Esophagus squamous epithelium (tissue), 5 donors: ENCODE measurements around the gene CLEC2B. TPM values are rescaled to one million over a fixed set of nuclear protein-coding genes. Genes with fewer than 3 reads are reported as not detected.

ENCODE experiments used
- DNase-seq: peaks from one replicate; lab custom pipeline; 2025; lab: John Stamatoyannopoulos, UW
- H3K27ac ChIP-seq, 4 donors: fragments of 200-600 bp; sonication (generic); one replicate each; pipeline ENCODE4 v1.5.1; 2016 to 2019; ENCODE audit warnings: mild to moderate bottlenecking in 1 of 4
- H3K27me3 ChIP-seq, 4 donors: fragments of 200-600 bp; sonication (generic); 1 replicate in 3 of 4; 2 replicates in 1 of 4; pipeline versions ENCODE4 v1.5.1 to v1.6.0; 2017 to 2021; ENCODE audit warnings: antibody characterized with exemption in 1 of 4
- H3K36me3 ChIP-seq, 3 donors: fragments of 200-600 bp; sonication (generic); one replicate each; pipeline ENCODE4 v1.5.1; 2016 to 2019
- H3K4me1 ChIP-seq, 3 donors: fragments of 200-600 bp; sonication (generic); one replicate each; pipeline ENCODE4 v1.5.1; 2017 to 2019
- H3K4me3 ChIP-seq, 4 donors: fragments of 200-600 bp; sonication (generic); 1 replicate in 3 of 4; 2 replicates in 1 of 4; pipeline ENCODE4 v1.5.1; 2016 to 2019; ENCODE audit warnings: mild to moderate bottlenecking in 2 of 4, moderate library complexity in 1 of 4
- H3K9me3 ChIP-seq, 3 donors: fragments of 200-600 bp; sonication (generic); one replicate each; pipeline ENCODE4 v1.5.1; 2016 to 2019
- POLR2A ChIP-seq, 4 donors: fragments of 450-650 bp; IDR thresholded peaks; one replicate each; pipeline ENCODE4 v1.6.1; 2017; ENCODE audit warnings: antibody characterized with exemption in 4 of 4, mild to moderate bottlenecking in 4 of 4, moderate library complexity in 3 of 4
- WGBS, 2 donors: methylation state at CpG; one replicate each; pipeline ENCODE4 v1.1.5; 2018; 5-methylcytosine and 5-hydroxymethylcytosine counted together
- intact Hi-C: fragments of 100-400 bp; cut with DNase I; formaldehyde crosslinking; loops from one replicate; pipeline ENCODE4 v1.15.0; 2022
- total RNA-seq, 4 donors: library from RNA; depleted of rRNA; stranded (reverse); fragments of >200 nt; gene quantifications; one replicate each; pipeline ENCODE4 v1.1.0, GENCODE V29; 2016
- TF ChIP-seq, protein P1 (sequence below), 6 experiments: fragments of 450-650 bp in 4 of 6; fragments of 200-600 bp in 2 of 6; sonication (generic) in 2 of 6; IDR thresholded peaks; one replicate each; pipeline ENCODE4 v1.5.1; 2016 to 2019; ENCODE audit warnings: antibody characterized with exemption in 6 of 6, mild to moderate bottlenecking in 4 of 6, moderate library complexity in 4 of 6
- donor health status: DM: yes; HTN: yes; CAD: no.

The CLEC2B gene
- total RNA-seq, 4 donors from 2014 or later: 6.0 to 29.4 (median 14.9) TPM

- DNase-seq: no peak
- peaks cover 0 to 12% (median 8%) of the 10 kb centered on the region in 3 donors for H3K9me3 ChIP-seq
- whole genome bisulfite sequencing, 2 donors: 41 to 43% methylated on average over 6 of the region's 6 CpGs
- intact Hi-C loops: no loop called here
- peaks cover 0 to 9% (median 0%) of the 10 kb centered on the region in 3 donors for H3K4me1 ChIP-seq
- no peaks in the 10 kb centered on the region for H3K27me3 ChIP-seq
- H3K36me3 ChIP-seq: no peaks in the 10 kb centered on the region
- TF ChIP-seq, protein P1, sequence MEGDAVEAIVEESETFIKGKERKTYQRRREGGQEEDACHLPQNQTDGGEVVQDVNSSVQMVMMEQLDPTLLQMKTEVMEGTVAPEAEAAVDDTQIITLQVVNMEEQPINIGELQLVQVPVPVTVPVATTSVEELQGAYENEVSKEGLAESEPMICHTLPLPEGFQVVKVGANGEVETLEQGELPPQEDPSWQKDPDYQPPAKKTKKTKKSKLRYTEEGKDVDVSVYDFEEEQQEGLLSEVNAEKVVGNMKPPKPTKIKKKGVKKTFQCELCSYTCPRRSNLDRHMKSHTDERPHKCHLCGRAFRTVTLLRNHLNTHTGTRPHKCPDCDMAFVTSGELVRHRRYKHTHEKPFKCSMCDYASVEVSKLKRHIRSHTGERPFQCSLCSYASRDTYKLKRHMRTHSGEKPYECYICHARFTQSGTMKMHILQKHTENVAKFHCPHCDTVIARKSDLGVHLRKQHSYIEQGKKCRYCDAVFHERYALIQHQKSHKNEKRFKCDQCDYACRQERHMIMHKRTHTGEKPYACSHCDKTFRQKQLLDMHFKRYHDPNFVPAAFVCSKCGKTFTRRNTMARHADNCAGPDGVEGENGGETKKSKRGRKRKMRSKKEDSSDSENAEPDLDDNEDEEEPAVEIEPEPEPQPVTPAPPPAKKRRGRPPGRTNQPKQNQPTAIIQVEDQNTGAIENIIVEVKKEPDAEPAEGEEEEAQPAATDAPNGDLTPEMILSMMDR (IDR thresholded peaks at IDR 0.05): no peak
- TF ChIP-seq POLR2A (IDR thresholded peaks at IDR 0.05): no peak
- H3K4me3 ChIP-seq: no peak overlapping the region
- peak overlapping the region in 1 of 4 donors; percentile 19 for H3K27ac ChIP-seq
Observed at GRCh38 chr12:9897535-9897934, 28.4 kb upstream of the CLEC2B start.

- Histone ChIP-seq H3K36me3 (no peaks in the 10 kb centered on the region), H3K27me3 (no peaks in the 10 kb centered on the region), H3K4me1 (peaks cover 0 to 9% (median 0%) of the 10 kb centered on the region in 3 donors), H3K27ac (no peak overlapping the region), H3K9me3 (no peaks in the 10 kb centered on the region), H3K4me3 (no peak overlapping the region)
- no peak for TF ChIP-seq POLR2A (IDR thresholded peaks at IDR 0.05)
- TF ChIP-seq, protein P1 (IDR thresholded peaks at IDR 0.05): no peak
- intact Hi-C loops: no loop called here
- no peak for DNase-seq
- WGBS, 2 donors: 76 to 84% methylated on average over 6 of the region's 6 CpGs
Observed at GRCh38 chr12:9895215-9895971, 26.2 kb upstream of the CLEC2B start.

DNA sequence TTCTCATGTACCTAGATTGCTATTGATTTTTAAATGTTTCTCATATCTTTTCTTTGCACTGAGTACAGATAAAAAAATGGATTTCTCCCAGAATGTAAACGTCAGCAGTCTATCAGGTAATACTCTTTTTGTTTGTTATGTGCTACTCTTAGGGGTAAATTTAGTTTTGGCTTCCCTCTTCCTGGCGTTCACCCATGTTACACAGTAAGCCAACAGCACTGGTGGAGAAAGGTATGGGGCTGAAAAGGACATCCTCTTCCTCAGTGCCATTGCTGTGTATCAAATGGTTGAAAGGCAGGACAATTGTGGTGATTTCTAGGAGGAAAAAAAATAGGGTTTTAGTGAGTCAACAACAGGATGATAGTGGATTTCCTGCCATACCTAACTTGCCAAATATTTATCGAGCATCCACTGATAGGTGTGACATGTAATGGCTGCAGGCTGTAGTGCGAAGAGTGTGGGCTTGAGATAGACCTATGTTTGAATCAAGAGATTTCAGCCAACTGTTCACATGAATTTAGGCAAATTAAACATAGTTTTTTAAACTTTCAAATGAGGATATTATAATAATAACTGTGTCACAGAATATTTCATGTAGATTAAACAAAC lies 19.6 kb upstream of the CLEC2B start:
- Histone ChIP-seq H3K9me3 (no peaks in the 10 kb centered on the region), H3K4me3 (no peak overlapping the region), H3K27me3 (no peaks in the 10 kb centered on the region), H3K36me3 (no peaks in the 10 kb centered on the region), H3K27ac (no peak overlapping the region), H3K4me1 (peaks cover 0 to 5% (median 0%) of the 10 kb centered on the region in 3 donors)
- WGBS, 2 donors: 53% methylated on average over 4 of the region's 4 CpGs
- TF ChIP-seq, protein P1 (IDR thresholded peaks at IDR 0.05): no peak
- no peak for TF ChIP-seq POLR2A (IDR thresholded peaks at IDR 0.05)
- no peak for DNase-seq
- intact Hi-C loops: no loop called here

DNA sequence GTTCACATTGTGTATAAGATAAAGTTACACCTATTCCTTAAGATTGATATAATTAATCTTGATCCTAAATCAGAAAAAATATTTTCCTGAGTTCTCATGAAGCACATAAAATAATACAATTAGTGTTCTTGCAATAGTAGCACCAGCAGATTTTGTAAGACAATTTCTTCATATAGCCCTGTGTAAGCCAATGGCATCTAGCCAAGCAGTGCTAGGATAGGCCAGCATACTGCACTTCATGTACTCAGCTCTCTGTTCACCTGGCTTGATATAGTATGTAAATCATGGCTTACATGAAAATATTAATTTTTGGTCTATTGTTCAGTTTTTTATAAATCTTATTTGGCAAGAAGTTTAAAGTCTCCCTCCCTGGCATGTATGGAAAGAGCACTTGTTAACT lies 14.0 kb upstream of the CLEC2B start:
- intact Hi-C loops: no loop called here
- DNase-seq: no peak
- H3K27ac ChIP-seq: peak overlapping the region in 2 of 4 donors; percentile 1 to 5

More for the DNA sequence above, 14.0 kb upstream of the CLEC2B start:
- no peak for TF ChIP-seq POLR2A (IDR thresholded peaks at IDR 0.05)
- TF ChIP-seq, protein P1 (IDR thresholded peaks at IDR 0.05): no peak
- no peaks in the 10 kb centered on the region for H3K27me3 ChIP-seq
- H3K4me1 ChIP-seq: peaks cover 0 to 23% (median 0%) of the 10 kb centered on the region in 3 donors
- H3K4me3 ChIP-seq: no peak overlapping the region
- no peaks in the 10 kb centered on the region for H3K36me3 ChIP-seq
- H3K9me3 ChIP-seq: no peaks in the 10 kb centered on the region
